Kidney (tissue), 14 donors: Measurements from ENCODE around the gene LRRN2. TPM values are rescaled to one million over a fixed set of nuclear protein-coding genes. Genes with fewer than 3 reads are reported as not detected.
A peak's percentile ranks its signal among the peaks of the same experiment; 100 is the strongest.

ENCODE experiments used
- DNase-seq, 5 donors: peaks; one replicate each; pipeline ENCODE4 v3.0.0-alpha.2; 2013 to 2020
- FAIRE-seq: peaks from 2 replicates; lab custom pipeline; 2012; peaks lifted over from hg19 to GRCh38; lab: Jason Lieb, UNC
- H3K27ac ChIP-seq, 2 donors: one replicate each; pipeline ENCODE4 v1.7.0; 2013; ENCODE audit warnings: low read depth in 2 of 2, low read length in 2 of 2, inconsistent platforms in 1 of 2
- H3K27me3 ChIP-seq: one replicate; pipeline ENCODE4 v1.7.1; 2013; ENCODE audit warnings: low read length, inconsistent platforms; ENCODE audit not compliant: control insufficient read depth, insufficient read depth
- H3K36me3 ChIP-seq, 3 donors: one replicate each; pipeline versions ENCODE4 v1.7.0 to v1.7.1; 2013; ENCODE audit warnings: low read length in 3 of 3, control low read depth in 1 of 3, inconsistent platforms in 1 of 3; ENCODE audit not compliant: insufficient read depth in 3 of 3, control insufficient read depth in 2 of 3
- H3K4me1 ChIP-seq, 3 donors: one replicate each; pipeline versions ENCODE4 v1.7.0 to v1.7.1; 2013; ENCODE audit warnings: low read length in 3 of 3, inconsistent platforms in 1 of 3, low read depth in 1 of 3; ENCODE audit not compliant: control insufficient read depth in 2 of 3, insufficient read depth in 2 of 3
- H3K4me3 ChIP-seq, 3 donors: one replicate each; pipeline versions ENCODE4 v1.7.0 to v1.8.1; 2013; ENCODE audit warnings: low read length in 3 of 3, control low read depth in 1 of 3, inconsistent platforms in 1 of 3
- H3K9ac ChIP-seq, 3 donors: one replicate each; pipeline versions ENCODE4 v1.7.0 to v1.7.1; 2013; ENCODE audit warnings: low read length in 3 of 3, control low read depth in 1 of 3, inconsistent platforms in 1 of 3
- H3K9me3 ChIP-seq, 3 donors: one replicate each; pipeline versions ENCODE4 v1.7.0 to v1.7.1; 2013; ENCODE audit warnings: low read length in 3 of 3, control low read depth in 1 of 3, inconsistent platforms in 1 of 3; ENCODE audit not compliant: control insufficient read depth in 2 of 3, insufficient read depth in 1 of 3
- CTCF ChIP-seq: IDR thresholded peaks from 3 replicates; pipeline ENCODE4 v1.5.1; 2012; ENCODE audit warnings: mild to moderate bottlenecking, moderate library complexity, borderline replicate concordance; ENCODE audit not compliant: insufficient read depth; ENCODE audit errors: extremely low read depth
- intact Hi-C: fragments of 100-400 bp; cut with DNase I; formaldehyde crosslinking; loops from one replicate; pipeline ENCODE4 v1.11.1; 2022
- polyA plus RNA-seq: library from polyadenylated mRNA; stranded (reverse); fragments of 350-450 nt; fragmentation: Illumina TruSeq; extraction: RNeasy Lipid Tissue Mini Kit (QIAGEN cat#74804); gene quantifications from one replicate; pipeline ENCODE4 v1.2.3, GENCODE V29; 2014; ENCODE audit warnings: low read depth, low replicate concordance; ENCODE audit not compliant: insufficient read depth
- total RNA-seq: library from RNA; stranded (reverse); fragmentation: NEBNext Ultra II Directional; extraction: Animal tissue kit (Norgen Biotek cat#: 25700); gene quantifications from one replicate; pipeline ENCODE4 v1.2.1, GENCODE V29; 2021
- donor health status: control.
- donor health status: control.
- donor health status: control.
- donor health status: control.
- donor health status: control.
- donor health status: DM: yes; HTN: yes; CAD: no.
- donor health status: Normal renal cell carcinoma (clear cell type).

Gene LRRN2
- total and polyA plus RNA-seq, 2 donors from 2014 or later = 14.4 to 16.0 TPM

DNA sequence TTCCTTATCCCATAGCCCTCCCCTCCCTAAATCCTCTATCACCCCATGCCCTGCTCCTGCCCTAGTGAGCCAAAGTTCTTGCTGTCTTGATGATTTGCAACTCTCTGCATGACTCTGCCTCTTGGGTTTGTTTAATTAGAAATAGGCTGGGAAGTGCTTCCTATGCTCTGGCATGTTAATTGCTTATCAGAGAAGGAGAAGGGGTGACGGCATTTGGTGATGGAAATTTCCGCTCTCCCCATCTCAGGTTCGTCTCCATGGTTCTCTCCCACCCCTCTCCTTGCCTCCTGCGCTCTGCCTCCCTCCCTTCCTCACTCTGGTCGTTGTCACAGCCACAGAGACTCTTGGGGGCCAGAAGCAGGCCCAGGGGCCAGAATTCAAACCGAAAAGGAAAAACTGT is 68.9 kb downstream of the LRRN2 start:
- no peaks in the 10 kb centered on the region for H3K27me3 ChIP-seq
- H3K4me1 ChIP-seq = no peaks in the 10 kb centered on the region
- no peak overlapping the region for H3K9ac ChIP-seq
- no peaks in the 10 kb centered on the region for H3K9me3 ChIP-seq
- no peak overlapping the region for H3K4me3 ChIP-seq
- no peak overlapping the region for H3K27ac ChIP-seq
- DNase-seq = peak in 2 of 5 donors; percentile 23 to 49
- no peak for FAIRE-seq
- intact Hi-C loops = no loop called here
- H3K36me3 ChIP-seq = no peaks in the 10 kb centered on the region
- TF ChIP-seq CTCF = no peak

DNA sequence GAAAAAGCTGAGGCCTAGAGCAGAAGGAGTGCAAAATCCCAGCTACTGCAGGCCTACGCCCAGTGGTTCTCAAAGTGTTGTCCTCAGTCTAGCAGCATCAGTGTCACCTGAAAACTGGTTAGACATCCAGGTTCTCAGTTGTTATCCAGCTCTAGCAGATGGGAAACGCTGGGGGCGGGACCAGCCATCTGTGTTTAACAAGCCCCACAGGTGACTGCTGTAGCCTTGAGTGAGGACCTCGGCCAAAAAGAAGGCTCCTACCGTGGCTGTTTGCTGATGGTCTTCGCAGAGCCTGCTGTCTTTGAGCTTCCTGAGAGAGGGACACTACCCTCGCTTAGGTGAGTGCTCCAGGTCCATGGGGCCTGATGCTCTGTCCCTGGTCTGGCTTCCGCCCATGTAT is 69.7 kb downstream of the LRRN2 start:
- H3K27ac ChIP-seq = no peak overlapping the region
- no peaks in the 10 kb centered on the region for H3K27me3 ChIP-seq
- TF ChIP-seq CTCF = no peak
- no peak for DNase-seq
- FAIRE-seq = no peak
- intact Hi-C loops = no loop called here
- H3K9me3 ChIP-seq = no peaks in the 10 kb centered on the region
- no peaks in the 10 kb centered on the region for H3K4me1 ChIP-seq
- no peaks in the 10 kb centered on the region for H3K36me3 ChIP-seq
- H3K4me3 ChIP-seq = no peak overlapping the region
- no peak overlapping the region for H3K9ac ChIP-seq

- Histone ChIP-seq H3K27me3 (no peaks in the 10 kb centered on the region), H3K4me3 (no peak overlapping the region), H3K9ac (no peak overlapping the region), H3K9me3 (no peaks in the 10 kb centered on the region), H3K27ac (no peak overlapping the region), H3K4me1 (no peaks in the 10 kb centered on the region), H3K36me3 (no peaks in the 10 kb centered on the region)
- DNase-seq (no peak), FAIRE-seq (no peak)
- no peak for TF ChIP-seq CTCF
- intact Hi-C loops = no loop called here
Measured at GRCh38 chr1:204613636-204614035, 71.9 kb downstream of the LRRN2 start.

DNA sequence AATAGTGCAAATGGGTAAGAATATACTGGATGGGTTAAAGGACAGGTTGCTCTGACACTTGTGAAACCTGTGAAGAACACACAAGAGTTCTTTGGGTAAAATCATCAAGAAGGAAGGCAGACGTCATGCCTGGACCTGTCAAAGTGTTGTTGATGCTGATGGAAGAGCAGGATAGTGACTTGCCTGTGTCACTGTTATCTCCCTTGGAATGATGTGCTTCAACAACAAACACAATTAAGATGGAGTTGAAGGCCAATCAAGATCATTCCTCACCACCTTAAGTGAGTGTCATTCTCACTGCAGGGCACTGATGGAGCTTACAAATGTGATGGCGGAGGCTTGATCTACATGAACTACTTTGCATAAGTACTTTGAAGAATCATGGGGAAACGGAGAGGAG is 73.2 kb downstream of the LRRN2 start:
- no peak overlapping the region for H3K9ac ChIP-seq
- intact Hi-C loops = no loop called here
- no peak overlapping the region for H3K4me3 ChIP-seq
- H3K36me3 ChIP-seq = no peaks in the 10 kb centered on the region
- no peak for TF ChIP-seq CTCF
- no peaks in the 10 kb centered on the region for H3K27me3 ChIP-seq
- FAIRE-seq (no peak), DNase-seq (no peak)
- H3K9me3 ChIP-seq = no peaks in the 10 kb centered on the region
- H3K4me1 ChIP-seq = no peaks in the 10 kb centered on the region
- H3K27ac ChIP-seq = no peak overlapping the region
